HFFc6 (cell line): ENCODE data around the gene ERAL1. TPM values are rescaled to one million over a fixed set of nuclear protein-coding genes. Genes with fewer than 3 reads are reported as not detected.

ENCODE experiments used
- DNase-seq: peaks from one replicate; pipeline ENCODE4 v3.0.0-alpha.2; 2018
- H3K27ac Mint-ChIP-seq: 2 replicates; pipeline ENCODE4 v1.8.0; 2020; ENCODE audit warnings: mild to moderate bottlenecking, mixed read lengths
- H3K27me3 Mint-ChIP-seq: 2 replicates; pipeline ENCODE4 v1.8.0; 2021; ENCODE audit warnings: mild to moderate bottlenecking, moderate library complexity, mixed read lengths; ENCODE audit not compliant: insufficient read depth
- H3K36me3 Mint-ChIP-seq: 2 replicates; pipeline ENCODE4 v1.8.0; 2021; ENCODE audit warnings: low read depth, mixed read lengths
- H3K4me1 Mint-ChIP-seq: 2 replicates; pipeline ENCODE4 v1.8.0; 2020; ENCODE audit warnings: low read depth, mixed read lengths
- H3K4me3 Mint-ChIP-seq: 2 replicates; pipeline ENCODE4 v1.8.0; 2020; ENCODE audit warnings: mild to moderate bottlenecking, moderate library complexity, mixed read lengths
- H3K9me3 Mint-ChIP-seq: 2 replicates; pipeline ENCODE4 v1.8.0; 2020; ENCODE audit warnings: mild to moderate bottlenecking, mixed read lengths
- total RNA-seq, 6 experiments: library from RNA; stranded (reverse); fragmentation: NEBNext Ultra II Directional; extraction: Animal tissue kit (Norgen Biotek cat#: 25700); gene quantifications; 2 replicates in 1 of 6; 3 replicates in 5 of 6; pipeline ENCODE4 v1.2.3, GENCODE V29; 2021
- TF ChIP-seq, protein P1 (sequence below): fragments of 200-600 bp; sonication (generic); IDR thresholded peaks from 2 replicates; pipeline ENCODE4 v1.5.0; 2021; ENCODE audit warnings: antibody characterized with exemption, mild to moderate bottlenecking

Gene ERAL1
- total RNA-seq, 6 experiments from 2014 or later, result 43.3 to 55.1 (median 46.1) TPM

DNA sequence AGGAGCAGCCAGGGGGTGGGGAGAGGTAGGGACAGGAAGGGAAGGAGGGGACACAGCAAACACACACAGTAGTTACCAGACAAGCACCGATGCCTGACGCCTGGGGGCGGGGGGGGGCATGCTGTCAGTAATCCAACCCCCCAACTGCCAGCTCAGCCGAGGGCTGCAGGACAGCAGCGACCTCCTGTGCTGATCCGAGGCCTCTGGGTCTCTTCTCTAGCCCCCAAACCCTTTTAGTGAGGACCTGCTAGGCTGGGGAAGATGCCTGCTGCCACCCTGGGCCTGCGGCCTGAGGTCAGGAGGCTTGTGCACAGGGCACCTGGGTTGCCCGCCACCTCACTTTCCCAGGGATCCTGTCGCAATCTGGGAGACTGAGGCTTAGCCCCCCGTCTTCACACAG is 31.1 kb downstream of the ERAL1 start:
- H3K4me3 Mint-ChIP-seq, result no peak overlapping the region
- H3K36me3 Mint-ChIP-seq, result peaks cover 6% of the 10 kb centered on the region; the same call in 1 of the 2 replicates
- TF ChIP-seq, protein P1, sequence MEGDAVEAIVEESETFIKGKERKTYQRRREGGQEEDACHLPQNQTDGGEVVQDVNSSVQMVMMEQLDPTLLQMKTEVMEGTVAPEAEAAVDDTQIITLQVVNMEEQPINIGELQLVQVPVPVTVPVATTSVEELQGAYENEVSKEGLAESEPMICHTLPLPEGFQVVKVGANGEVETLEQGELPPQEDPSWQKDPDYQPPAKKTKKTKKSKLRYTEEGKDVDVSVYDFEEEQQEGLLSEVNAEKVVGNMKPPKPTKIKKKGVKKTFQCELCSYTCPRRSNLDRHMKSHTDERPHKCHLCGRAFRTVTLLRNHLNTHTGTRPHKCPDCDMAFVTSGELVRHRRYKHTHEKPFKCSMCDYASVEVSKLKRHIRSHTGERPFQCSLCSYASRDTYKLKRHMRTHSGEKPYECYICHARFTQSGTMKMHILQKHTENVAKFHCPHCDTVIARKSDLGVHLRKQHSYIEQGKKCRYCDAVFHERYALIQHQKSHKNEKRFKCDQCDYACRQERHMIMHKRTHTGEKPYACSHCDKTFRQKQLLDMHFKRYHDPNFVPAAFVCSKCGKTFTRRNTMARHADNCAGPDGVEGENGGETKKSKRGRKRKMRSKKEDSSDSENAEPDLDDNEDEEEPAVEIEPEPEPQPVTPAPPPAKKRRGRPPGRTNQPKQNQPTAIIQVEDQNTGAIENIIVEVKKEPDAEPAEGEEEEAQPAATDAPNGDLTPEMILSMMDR, result no peak
- no peaks in the 10 kb centered on the region for H3K9me3 Mint-ChIP-seq
- H3K27ac Mint-ChIP-seq, result no peak overlapping the region
- H3K27me3 Mint-ChIP-seq, result no peaks in the 10 kb centered on the region; the same call in 1 of the 2 replicates
- DNase-seq, result no peak
- no peaks in the 10 kb centered on the region for H3K4me1 Mint-ChIP-seq

GRCh38 chr17:28887871-28888471 is 33.2 kb downstream of the ERAL1 start:
- Mint-ChIP-seq H3K27me3 (no peaks in the 10 kb centered on the region; the same call in 1 of the 2 replicates), H3K4me1 (peaks cover under 1% of the 10 kb centered on the region; the same call in 1 of the 2 replicates), H3K9me3 (no peaks in the 10 kb centered on the region), H3K36me3 (peaks cover 5% of the 10 kb centered on the region; the same call in 1 of the 2 replicates), H3K4me3 (no peak overlapping the region), H3K27ac (no peak overlapping the region)
- TF ChIP-seq, protein P1, result no peak
- no peak for DNase-seq

- Mint-ChIP-seq H3K9me3 (no peaks in the 10 kb centered on the region), H3K36me3 (peaks cover 5% of the 10 kb centered on the region; the same call in 1 of the 2 replicates), H3K27me3 (peaks cover 2% of the 10 kb centered on the region; the same call in 1 of the 2 replicates), H3K4me1 (peaks cover 6% of the 10 kb centered on the region; the same call in 1 of the 2 replicates), H3K27ac (no peak overlapping the region), H3K4me3 (no peak overlapping the region)
- TF ChIP-seq, protein P1, result no peak
- DNase-seq, result no peak
Measured at GRCh38 chr17:28888832-28889231, 34.0 kb downstream of the ERAL1 start.

GRCh38 chr17:28889996-28890395 is 35.2 kb downstream of the ERAL1 start:
- peaks cover 5% of the 10 kb centered on the region; the same call in 1 of the 2 replicates for H3K36me3 Mint-ChIP-seq
- no peaks in the 10 kb centered on the region for H3K9me3 Mint-ChIP-seq
- peaks cover 2% of the 10 kb centered on the region; the same call in 1 of the 2 replicates for H3K27me3 Mint-ChIP-seq
- DNase-seq, result no peak
- H3K4me1 Mint-ChIP-seq, result peaks cover 6% of the 10 kb centered on the region; the same call in 1 of the 2 replicates
- TF ChIP-seq, protein P1, result no peak
- no peak overlapping the region for H3K4me3 Mint-ChIP-seq
- H3K27ac Mint-ChIP-seq, result no peak overlapping the region

DNA sequence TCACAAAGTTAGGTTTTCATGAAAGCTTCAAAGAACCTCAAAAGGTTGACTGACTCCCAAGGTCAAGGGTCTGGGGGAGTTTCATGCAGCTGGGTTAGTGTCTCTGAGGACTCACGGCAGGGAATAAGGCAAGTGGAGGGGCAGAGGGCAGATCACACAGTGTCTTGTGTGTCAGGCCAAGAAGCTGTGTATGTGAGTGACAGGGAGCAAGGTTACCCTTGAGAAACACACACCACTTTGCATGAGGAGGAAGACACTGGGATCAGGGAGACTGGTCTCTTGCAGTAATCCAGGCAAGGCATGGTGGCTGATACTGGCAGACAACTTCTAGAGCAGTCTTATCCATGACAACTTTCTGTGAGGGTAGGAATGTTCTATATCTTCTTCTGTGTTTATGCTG is 36.4 kb downstream of the ERAL1 start:
- Mint-ChIP-seq H3K4me3 (no peak overlapping the region), H3K27me3 (peaks cover 2% of the 10 kb centered on the region; the same call in 1 of the 2 replicates), H3K4me1 (peaks cover 13% of the 10 kb centered on the region), H3K36me3 (peaks cover 5% of the 10 kb centered on the region; the same call in 1 of the 2 replicates), H3K9me3 (no peaks in the 10 kb centered on the region), H3K27ac (no peak overlapping the region)
- no peak for DNase-seq
- TF ChIP-seq, protein P1, result no peak
